ENCODE results near the gene CCDC102B. TPM values are rescaled to one million over a fixed set of nuclear protein-coding genes. Genes with fewer than 3 reads are reported as not detected.
"Not testable (repeated sequence)": the region's sequence is repeated elsewhere in the genome, so short reads cannot be mapped to it uniquely, and the experiment has no call there.

Gene CCDC102B
- total RNA-seq, 2 experiments from 2014 or later, result 1.8 to 2.3 TPM

- POLR2A ChIA-PET, result no interaction called here
Measured at GRCh38 chr18:68991286-68991685, 193.4 kb downstream of the CCDC102B start.

GRCh38 chr18:68992719-68993482 lies 195.0 kb downstream of the CCDC102B start:
- no peaks in the 10 kb centered on the region for H3K4me1 Mint-ChIP-seq
- H3K27ac Mint-ChIP-seq, result no peak overlapping the region
- no peaks in the 10 kb centered on the region for H3K36me3 Mint-ChIP-seq (ENCODE audit: low read depth)
- intact Hi-C loops (cut with DNase I, micrococcal nuclease), result no loop called here
- H3K9me3 Mint-ChIP-seq (ENCODE audit: low read depth), result peaks cover 5% of the 10 kb centered on the region
- ChIA-PET CTCF (no interaction called here), POLR2A (no interaction called here)
- DNase-seq (no peak), ATAC-seq (no peak)
- H3K27me3 Mint-ChIP-seq, result peaks cover 2% of the 10 kb centered on the region
- H3K4me3 Mint-ChIP-seq, result no peak overlapping the region

More at GRCh38 chr18:68991286-68991685, 193.4 kb downstream of the CCDC102B start:
- intact Hi-C loops (cut with DNase I, micrococcal nuclease), result no loop called here
- Mint-ChIP-seq H3K4me3 (no peak overlapping the region), H3K36me3 (ENCODE audit: low read depth) (no peaks in the 10 kb centered on the region), H3K27ac (no peak overlapping the region), H3K4me1 (no peaks in the 10 kb centered on the region), H3K9me3 (ENCODE audit: low read depth) (peaks cover 9% of the 10 kb centered on the region), H3K27me3 (peaks cover 2% of the 10 kb centered on the region)
- DNase-seq, result no peak
- CTCF ChIA-PET, result no interaction called here
- ATAC-seq, result peak; percentile 88

GRCh38 chr18:68995675-68996074 lies 197.8 kb downstream of the CCDC102B start:
- no peak for ATAC-seq
- no peak for DNase-seq
- Mint-ChIP-seq H3K27ac (no peak overlapping the region), H3K27me3 (peaks cover 4% of the 10 kb centered on the region), H3K9me3 (ENCODE audit: low read depth) (no peaks in the 10 kb centered on the region), H3K4me1 (no peaks in the 10 kb centered on the region), H3K4me3 (no peak overlapping the region), H3K36me3 (ENCODE audit: low read depth) (no peaks in the 10 kb centered on the region)
- CTCF ChIA-PET, result no interaction called here
- intact Hi-C loops (cut with DNase I, micrococcal nuclease), result no loop called here
- POLR2A ChIA-PET, result no interaction called here

- Mint-ChIP-seq H3K27ac (no peak overlapping the region), H3K4me1 (no peaks in the 10 kb centered on the region), H3K4me3 (no peak overlapping the region), H3K36me3 (ENCODE audit: low read depth) (no peaks in the 10 kb centered on the region), H3K27me3 (peaks cover 4% of the 10 kb centered on the region), H3K9me3 (ENCODE audit: low read depth) (no peaks in the 10 kb centered on the region)
- intact Hi-C loops (cut with DNase I, micrococcal nuclease), result no loop called here
- CTCF ChIA-PET, result interaction anchor here (0.7 to 1.0 kb wide), 2 partner anchors 13 to 109 kb away, joined by 3 read pairs; no protein-coding TSS in a partner anchor
- no peak for DNase-seq
- ATAC-seq, result no peak
- POLR2A ChIA-PET, result no interaction called here
Measured at GRCh38 chr18:68997845-68998244, 200.0 kb downstream of the CCDC102B start.

GRCh38 chr18:69000366-69000765 lies 202.5 kb downstream of the CCDC102B start:
- Mint-ChIP-seq H3K36me3 (ENCODE audit: low read depth) (no peaks in the 10 kb centered on the region), H3K27ac (no peak overlapping the region), H3K4me1 (no peaks in the 10 kb centered on the region), H3K27me3 (peaks cover 4% of the 10 kb centered on the region), H3K4me3 (no peak overlapping the region), H3K9me3 (ENCODE audit: low read depth) (no peaks in the 10 kb centered on the region)
- POLR2A ChIA-PET, result no interaction called here
- no peak for DNase-seq
- intact Hi-C loops (cut with DNase I, micrococcal nuclease), result no loop called here
- CTCF ChIA-PET, result no interaction called here
- ATAC-seq, result no peak

GRCh38 chr18:69002233-69002632 lies 204.4 kb downstream of the CCDC102B start:
- no peak overlapping the region for H3K27ac Mint-ChIP-seq
- H3K4me3 Mint-ChIP-seq, result no peak overlapping the region
- ChIA-PET POLR2A (no interaction called here), CTCF (no interaction called here)
- H3K4me1 Mint-ChIP-seq, result no peaks in the 10 kb centered on the region
- DNase-seq, result no peak
- H3K36me3 Mint-ChIP-seq (ENCODE audit: low read depth), result no peaks in the 10 kb centered on the region
- H3K9me3 Mint-ChIP-seq (ENCODE audit: low read depth), result no peaks in the 10 kb centered on the region
- peak; percentile 36 for ATAC-seq
- intact Hi-C loops (cut with DNase I, micrococcal nuclease), result no loop called here
- H3K27me3 Mint-ChIP-seq, result peaks cover 4% of the 10 kb centered on the region

GRCh38 chr18:69006212-69006611 lies 208.3 kb downstream of the CCDC102B start:
- H3K36me3 Mint-ChIP-seq (ENCODE audit: low read depth); H3K4me1 Mint-ChIP-seq; DNase-seq; intact Hi-C loops (cut with DNase I, micrococcal nuclease); CTCF ChIA-PET; POLR2A ChIA-PET; H3K9me3 Mint-ChIP-seq (ENCODE audit: low read depth); H3K4me3 Mint-ChIP-seq; H3K27me3 Mint-ChIP-seq; ATAC-seq; H3K27ac Mint-ChIP-seq: not testable (repeated sequence)

- Mint-ChIP-seq H3K36me3 (ENCODE audit: low read depth) (no peaks in the 10 kb centered on the region), H3K4me3 (no peak overlapping the region), H3K9me3 (ENCODE audit: low read depth) (no peaks in the 10 kb centered on the region), H3K27me3 (no peaks in the 10 kb centered on the region), H3K27ac (no peak overlapping the region), H3K4me1 (no peaks in the 10 kb centered on the region)
- ChIA-PET POLR2A (no interaction called here), CTCF (interaction anchor here (0.7 kb wide), 1 partner anchor 170 kb away, joined by 4 read pairs; no protein-coding TSS in a partner anchor)
- no peak for ATAC-seq
- intact Hi-C loops (cut with DNase I, micrococcal nuclease), result no loop called here
- DNase-seq, result no peak
Measured at GRCh38 chr18:69008538-69008937, 210.7 kb downstream of the CCDC102B start.

GRCh38 chr18:69021211-69021805 lies 223.4 kb downstream of the CCDC102B start:
- POLR2A ChIA-PET, result no interaction called here
- H3K36me3 Mint-ChIP-seq (ENCODE audit: low read depth), result no peaks in the 10 kb centered on the region
- no peaks in the 10 kb centered on the region for H3K27me3 Mint-ChIP-seq
- no peak for ATAC-seq
- no peak for DNase-seq
- H3K4me3 Mint-ChIP-seq, result no peak overlapping the region
- no peak overlapping the region for H3K27ac Mint-ChIP-seq
- CTCF ChIA-PET, result no interaction called here
- no peaks in the 10 kb centered on the region for H3K9me3 Mint-ChIP-seq (ENCODE audit: low read depth)
- intact Hi-C loops (cut with DNase I, micrococcal nuclease), result no loop called here
- H3K4me1 Mint-ChIP-seq, result no peaks in the 10 kb centered on the region

- ChIA-PET POLR2A (no interaction called here), CTCF (no interaction called here)
- H3K4me3 Mint-ChIP-seq, result no peak overlapping the region
- no peaks in the 10 kb centered on the region for H3K9me3 Mint-ChIP-seq (ENCODE audit: low read depth)
- H3K4me1 Mint-ChIP-seq, result no peaks in the 10 kb centered on the region
- H3K27me3 Mint-ChIP-seq, result no peaks in the 10 kb centered on the region
- ATAC-seq (no peak), DNase-seq (no peak)
- intact Hi-C loops (cut with DNase I, micrococcal nuclease), result no loop called here
- no peak overlapping the region for H3K27ac Mint-ChIP-seq
- H3K36me3 Mint-ChIP-seq (ENCODE audit: low read depth), result no peaks in the 10 kb centered on the region
Measured at GRCh38 chr18:69022426-69022825, 224.5 kb downstream of the CCDC102B start.

GRCh38 chr18:69031571-69031970 lies 233.7 kb downstream of the CCDC102B start:
- Mint-ChIP-seq H3K27me3 (no peaks in the 10 kb centered on the region), H3K36me3 (ENCODE audit: low read depth) (no peaks in the 10 kb centered on the region), H3K4me3 (no peak overlapping the region), H3K9me3 (ENCODE audit: low read depth) (no peaks in the 10 kb centered on the region), H3K27ac (no peak overlapping the region), H3K4me1 (no peaks in the 10 kb centered on the region)
- ChIA-PET POLR2A (no interaction called here), CTCF (interaction anchor here (0.7 kb wide), 1 partner anchor 124 kb away, joined by 3 read pairs; no protein-coding TSS in a partner anchor)
- ATAC-seq (no peak), DNase-seq (no peak)
- intact Hi-C loops (cut with DNase I, micrococcal nuclease), result no loop called here

GRCh38 chr18:69032009-69032408 lies 234.1 kb downstream of the CCDC102B start:
- Mint-ChIP-seq H3K36me3 (ENCODE audit: low read depth) (no peaks in the 10 kb centered on the region), H3K27ac (no peak overlapping the region), H3K9me3 (ENCODE audit: low read depth) (no peaks in the 10 kb centered on the region), H3K4me1 (no peaks in the 10 kb centered on the region), H3K27me3 (no peaks in the 10 kb centered on the region), H3K4me3 (no peak overlapping the region)
- DNase-seq (no peak), ATAC-seq (no peak)
- ChIA-PET CTCF (no interaction called here), POLR2A (no interaction called here)
- intact Hi-C loops (cut with DNase I, micrococcal nuclease), result no loop called here
